GM19438 (cell line): Measurements from ENCODE around the gene USP9X.
"Not testable (repeated sequence)": the region's sequence is repeated elsewhere in the genome, so short reads cannot be mapped to it uniquely, and the experiment has no call there.

ENCODE experiments used
- ATAC-seq: cut with Tn5 transposase; IDR thresholded peaks from one replicate; pipeline ENCODE4 v1.9.1; 2021; ENCODE audit warnings: low read depth; ENCODE audit not compliant: unreplicated experiment

The USP9X gene

DNA sequence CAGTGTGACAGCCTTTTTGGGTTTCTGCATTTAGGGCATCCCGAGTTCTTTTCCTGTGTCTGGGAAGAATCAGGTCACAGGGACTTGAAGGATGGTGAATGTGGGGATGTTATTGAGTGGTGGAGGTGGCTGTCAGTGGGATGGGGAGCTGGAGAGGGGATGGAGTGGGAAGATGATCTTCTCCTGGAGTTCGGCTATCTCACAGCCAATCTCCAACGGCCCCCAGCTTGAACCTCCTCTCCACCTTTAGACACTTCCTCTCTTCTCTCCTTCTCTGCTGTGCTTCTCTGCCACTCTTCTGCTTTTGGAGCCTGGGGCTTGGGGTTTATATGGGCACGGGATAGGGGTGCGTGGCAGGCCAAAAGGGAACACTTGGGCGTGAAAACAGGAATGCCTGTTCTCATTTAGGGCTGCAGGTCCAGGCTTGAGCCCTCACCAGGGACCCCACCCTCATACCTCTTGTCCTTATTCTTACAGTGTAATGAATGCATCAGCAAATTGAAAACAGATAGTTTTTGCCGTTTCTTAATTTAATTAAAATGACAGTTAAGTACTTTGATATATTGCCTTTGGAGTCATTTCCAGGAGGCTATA, 37.5 kb downstream of the USP9X start:
- ATAC-seq, result no peak

DNA sequence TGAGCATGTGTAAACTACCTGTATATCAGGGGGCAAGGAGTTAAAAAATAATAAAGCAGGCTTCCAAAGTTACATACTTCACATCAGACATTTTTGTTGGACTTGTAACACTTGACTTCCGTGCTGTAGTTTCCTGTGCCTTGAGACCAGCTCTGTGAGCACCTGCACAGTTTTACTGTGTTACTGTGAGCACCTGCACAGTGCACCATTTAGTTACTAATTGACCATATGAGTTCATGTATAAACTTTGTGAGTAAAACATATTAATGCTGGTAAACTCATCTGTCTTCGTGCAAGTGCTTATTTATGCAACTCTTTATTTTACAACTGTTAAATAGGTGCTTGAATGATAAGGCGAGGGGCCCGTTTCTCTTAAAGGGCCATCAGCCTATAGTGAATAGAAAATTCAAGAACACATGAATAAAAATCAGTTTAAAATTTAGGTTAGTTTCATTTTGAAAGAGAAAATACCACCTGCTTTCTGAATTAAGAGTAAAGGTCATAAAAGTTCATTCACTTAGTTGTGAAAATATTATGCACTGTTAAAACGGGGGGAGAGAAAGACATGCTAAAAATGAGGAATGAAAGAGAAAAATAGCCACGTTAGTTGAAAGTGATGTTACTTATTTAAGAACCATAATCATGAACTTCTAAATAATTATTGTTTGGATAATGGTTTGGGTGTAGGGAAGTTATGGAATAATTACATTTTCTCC, 42.4 kb downstream of the USP9X start:
- peak; percentile 79 for ATAC-seq

DNA sequence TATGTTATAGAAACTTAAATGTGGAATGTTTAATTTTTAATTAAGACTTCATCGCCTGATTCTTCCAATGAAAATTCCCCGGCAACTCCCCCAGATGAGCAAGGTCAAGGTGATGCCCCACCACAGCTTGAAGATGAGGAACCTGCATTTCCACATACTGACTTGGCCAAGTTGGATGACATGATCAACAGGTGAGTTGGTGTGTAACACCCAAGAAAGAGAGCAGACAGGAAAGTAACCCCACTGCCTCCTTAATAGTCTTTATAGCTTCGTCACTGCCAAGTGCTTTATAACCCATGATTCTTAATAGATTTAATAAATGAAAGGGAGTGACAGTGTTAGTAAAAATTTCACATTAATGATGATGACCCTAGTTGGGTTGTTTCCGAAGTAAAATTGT, 43.7 kb downstream of the USP9X start:
- no peak for ATAC-seq

DNA sequence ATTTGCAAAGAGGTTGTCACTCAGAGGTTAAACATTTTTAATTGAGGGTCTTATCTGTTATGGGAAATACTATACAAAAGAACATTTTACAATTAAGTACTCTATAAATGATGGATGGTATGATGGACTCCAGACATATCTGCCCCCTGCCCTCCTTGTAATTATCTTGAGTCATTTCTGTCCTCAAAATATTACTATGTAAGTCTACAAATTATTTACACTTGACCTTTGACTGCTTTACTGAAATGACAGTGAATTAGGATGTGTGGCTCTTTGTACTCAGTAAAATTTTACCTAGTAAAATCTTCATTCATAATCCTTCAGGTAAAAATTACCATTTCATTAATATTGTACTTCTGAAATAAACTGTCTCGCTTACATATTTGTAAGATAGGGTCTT, 46.5 kb downstream of the USP9X start:
- ATAC-seq, result no peak

DNA sequence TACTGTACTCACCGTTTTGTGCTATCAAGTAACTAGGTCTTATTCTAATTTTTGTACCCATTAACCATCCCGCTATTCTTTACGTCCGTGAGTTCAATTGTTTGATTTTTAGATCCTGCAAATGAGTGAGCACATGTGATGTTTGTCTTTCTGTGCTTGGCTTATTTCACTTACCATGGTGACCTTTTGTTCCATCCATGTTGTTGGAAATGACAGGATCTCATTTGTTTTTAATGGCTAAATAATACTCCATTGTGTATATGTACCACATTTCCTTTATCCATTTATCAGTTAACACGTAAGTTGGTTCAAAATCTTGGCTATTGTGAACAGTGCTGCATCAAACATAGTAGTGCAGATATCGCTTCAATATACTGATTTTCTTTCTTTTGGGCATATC, 48.3 kb downstream of the USP9X start:
- no peak for ATAC-seq

DNA sequence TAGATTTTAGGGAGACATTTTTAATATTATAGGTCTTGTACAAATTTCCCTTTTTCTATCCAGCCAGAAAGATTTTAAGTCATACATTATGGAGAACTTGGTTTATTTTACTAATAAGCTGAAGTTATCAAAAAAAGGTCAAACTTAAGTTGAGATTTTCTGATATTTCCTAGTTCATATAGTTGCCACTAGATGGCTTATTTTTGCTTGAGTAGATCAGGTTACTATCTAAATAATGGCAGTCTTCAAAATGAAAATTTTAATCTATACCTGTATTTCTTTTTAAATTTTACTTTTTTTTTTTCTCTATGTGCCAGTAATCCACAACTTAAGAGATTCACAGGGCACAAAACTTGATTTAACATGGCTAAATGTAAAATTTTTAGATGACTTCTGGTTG, 52.3 kb downstream of the USP9X start:
- ATAC-seq, result no peak

DNA sequence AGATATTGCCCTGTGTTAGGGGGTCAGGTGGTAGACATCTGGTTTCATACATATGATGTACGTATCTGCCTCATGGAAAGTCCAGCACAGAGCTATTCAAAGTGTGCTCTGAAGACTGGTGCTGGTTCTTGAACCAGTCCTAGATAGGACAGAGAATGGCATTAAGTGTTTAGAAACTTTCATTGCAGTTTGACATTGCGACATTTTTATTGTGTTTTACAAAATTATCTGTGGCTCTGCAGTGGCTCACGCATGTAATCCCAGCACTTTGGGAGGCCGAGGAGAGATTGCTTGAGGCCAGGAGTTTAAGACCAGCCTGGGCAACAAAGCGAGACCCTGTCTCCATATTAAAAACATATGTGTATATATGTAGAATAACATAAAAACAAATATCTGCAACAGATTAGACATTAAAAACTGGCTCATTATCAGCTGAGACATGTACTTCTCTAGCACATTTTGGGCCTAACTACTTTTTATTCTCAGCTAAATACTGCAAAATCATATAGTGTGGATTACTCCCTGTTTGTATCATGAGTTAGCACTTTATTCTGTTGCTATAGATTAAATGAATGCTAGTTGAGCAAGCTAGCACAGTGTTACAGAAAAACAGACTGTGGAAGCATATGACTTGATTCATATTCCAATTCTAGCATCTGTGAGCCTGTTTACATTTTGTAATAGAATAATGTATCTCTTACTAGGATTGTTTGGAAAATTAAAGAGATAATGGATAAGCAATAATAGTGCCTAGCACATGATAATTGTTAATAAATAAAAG, 57.1 kb downstream of the USP9X start:
- no peak for ATAC-seq

DNA sequence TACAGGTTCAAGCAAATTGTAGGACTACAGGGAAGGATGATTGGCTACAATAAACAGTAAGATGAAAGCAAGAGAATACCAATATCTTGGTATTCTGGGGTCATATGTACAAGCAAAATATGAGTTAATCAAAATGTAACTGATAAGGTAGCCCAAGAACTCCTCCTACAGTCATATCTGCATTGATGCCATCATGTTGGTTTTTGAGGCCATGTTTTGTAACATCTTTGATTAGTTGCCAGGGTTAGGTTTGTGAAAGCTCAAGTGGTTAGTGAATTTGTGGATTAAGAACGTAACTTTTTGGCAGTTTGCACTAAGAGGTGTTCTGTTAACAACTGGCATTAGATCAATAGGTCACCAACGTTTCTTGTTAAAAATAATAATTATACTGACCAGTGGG, 59.6 kb downstream of the USP9X start:
- ATAC-seq, result no peak

DNA sequence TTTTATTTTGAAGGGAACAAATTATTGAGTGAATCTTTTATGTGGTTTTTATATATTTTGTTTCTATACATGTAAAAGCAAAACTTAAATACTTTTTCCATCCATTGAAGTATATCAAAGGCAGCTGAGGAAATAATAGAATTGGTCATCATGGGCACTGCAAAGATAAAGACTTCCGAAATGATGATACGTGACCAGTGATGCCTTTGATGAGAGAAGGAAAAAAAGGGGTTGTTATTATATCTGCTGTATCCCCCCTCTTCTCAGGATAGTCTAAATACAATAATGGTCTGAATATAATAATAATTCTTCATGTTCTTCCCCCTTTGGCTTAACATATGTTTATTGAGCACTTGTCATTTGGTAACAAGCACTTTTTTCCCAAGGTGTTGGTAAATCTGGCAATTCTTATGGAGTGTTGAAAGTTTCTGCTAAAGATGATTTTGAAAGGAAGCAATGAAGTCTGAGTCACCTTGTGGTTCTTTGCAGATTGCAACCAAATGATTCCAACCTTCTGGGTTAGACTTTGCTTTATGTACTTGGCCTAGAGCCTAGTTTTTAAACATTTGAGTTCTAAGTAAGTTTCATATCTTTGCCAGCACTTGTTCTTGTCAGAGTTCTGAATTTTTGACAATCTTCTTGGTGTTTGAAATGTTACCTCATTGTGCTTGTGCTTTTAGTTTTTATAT, 60.8 kb downstream of the USP9X start:
- ATAC-seq, result no peak

DNA sequence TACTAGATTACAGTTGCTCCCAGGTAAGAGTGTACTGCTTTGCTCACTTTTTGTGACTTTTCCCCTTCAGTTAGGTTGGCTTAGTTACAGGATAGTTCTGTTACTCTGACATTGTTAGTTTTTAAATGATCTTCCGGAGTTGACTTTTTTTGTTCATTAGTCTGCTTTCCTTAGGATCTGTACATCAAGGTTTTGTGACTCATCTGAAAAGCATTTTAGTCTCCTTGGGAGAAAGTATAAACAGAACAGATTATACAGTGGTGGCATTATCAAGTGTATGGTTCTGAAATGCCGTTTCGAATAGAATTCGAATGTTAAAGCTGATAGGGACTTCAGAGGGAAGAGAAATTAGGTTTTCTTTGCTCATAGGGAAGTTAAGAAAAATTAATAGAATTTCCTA, 63.3 kb downstream of the USP9X start:
- no peak for ATAC-seq

DNA sequence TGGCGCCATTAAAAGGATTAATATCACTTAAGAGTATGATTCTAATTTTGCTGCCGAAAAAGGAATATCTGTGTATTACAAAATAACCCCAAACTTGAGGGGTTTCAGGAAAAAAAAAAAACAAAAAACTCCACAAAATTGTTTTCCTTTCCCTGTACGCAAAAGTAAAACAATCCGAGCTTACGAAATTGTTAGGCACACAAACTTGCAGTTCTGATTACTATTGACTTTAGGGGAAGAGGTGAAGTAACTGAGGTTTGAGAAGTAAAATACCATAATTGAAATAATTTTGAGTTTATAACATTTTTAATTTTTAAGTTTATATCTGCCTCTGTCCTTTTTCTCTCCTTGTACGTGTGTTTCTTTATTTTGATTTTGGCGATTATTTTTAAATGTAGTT, 64.8 kb downstream of the USP9X start:
- ATAC-seq, result no peak

DNA sequence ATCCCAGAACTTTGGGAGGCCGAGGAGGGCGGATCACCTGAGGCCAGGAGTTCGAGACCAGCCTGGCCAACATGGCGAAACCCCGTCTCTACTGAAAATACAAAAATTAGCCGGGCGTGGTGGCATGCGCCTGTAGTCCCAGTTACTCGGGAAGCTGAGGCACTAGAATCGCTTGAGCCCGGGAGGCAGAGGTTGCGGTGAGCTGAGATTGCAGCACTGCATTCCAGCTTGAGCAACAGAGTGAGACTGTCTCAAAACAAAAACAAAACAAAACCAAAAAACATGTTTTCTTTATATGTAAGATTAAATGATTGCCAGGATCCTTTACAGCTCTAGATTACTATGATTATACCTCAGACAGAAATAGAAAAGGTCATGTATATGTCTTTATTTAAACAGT, 66.5 kb downstream of the USP9X start:
- not testable (repeated sequence) for ATAC-seq

DNA sequence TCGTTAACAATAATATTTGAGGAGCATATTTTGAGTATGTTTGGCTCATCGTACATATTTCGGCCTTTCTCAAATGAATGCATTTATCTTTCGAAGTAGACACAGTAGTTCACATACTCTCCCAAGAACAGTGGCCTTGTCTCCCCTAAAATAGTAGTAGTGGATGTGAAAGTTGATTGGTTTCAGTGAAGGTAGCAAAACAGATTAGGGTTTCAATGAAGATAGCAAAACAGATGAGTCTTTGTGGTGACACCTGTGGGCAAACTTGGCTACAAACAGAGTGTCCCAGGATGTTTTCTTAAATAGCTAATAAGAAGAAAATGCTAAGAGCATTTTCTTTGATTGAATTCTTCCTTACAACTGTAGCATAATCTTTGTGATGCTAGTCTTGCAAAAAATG, 67.0 kb downstream of the USP9X start:
- no peak for ATAC-seq

DNA sequence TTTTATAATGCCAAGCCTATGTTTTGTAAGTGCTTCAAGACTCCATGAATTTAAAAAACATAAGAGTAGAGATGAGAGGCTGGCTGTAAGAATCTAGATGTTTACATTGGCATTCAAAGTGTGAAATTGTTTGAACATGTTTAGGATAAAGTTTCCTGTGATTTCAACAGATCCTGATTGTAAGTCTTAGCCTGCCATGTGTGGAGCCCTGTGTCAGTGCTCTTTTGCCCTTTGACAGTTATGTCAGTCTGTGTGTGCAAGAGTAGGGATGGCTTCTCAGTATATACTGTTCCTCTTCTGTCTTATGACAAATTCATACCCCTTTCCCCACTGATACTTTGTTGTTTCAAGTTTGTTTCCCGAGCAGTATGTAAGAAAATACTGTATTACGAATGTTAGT, 68.2 kb downstream of the USP9X start:
- no peak for ATAC-seq

DNA sequence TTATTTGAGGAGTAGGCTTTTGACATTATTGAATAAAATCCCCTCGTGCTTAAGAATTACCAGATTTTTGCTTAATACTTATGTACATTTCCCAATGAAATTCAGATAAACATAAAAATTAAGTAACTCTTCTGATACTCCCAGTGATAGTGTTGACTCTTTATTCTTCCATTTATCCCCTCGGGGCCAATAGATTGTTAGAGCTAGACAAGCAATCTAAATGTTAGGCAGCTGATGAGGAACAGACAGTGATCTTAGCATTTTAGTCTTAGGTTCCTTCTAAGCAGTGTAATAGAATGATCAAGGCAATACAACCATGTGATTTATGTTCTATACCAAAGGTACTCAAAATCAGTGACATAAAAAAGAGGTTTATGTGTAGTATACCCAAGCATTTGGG, 68.7 kb downstream of the USP9X start:
- no peak for ATAC-seq

DNA sequence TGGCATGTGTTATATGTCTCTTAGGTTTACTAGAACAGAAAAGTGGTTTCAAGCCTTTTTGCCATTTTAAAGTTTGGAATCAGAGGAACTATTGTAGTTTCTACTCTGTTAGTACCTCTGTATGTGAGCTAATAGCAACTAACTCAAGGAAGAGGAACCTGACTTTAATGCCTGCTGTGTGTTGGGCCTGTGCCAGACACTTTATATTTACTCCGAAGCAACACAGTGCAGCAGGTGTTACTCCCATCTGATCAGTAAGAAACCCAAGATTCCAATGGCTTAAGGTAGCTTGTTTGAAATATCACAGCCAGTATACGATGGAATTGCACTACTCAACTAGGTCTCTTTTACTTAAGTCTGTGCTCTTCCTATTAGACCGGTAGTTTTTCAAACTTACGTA, 79.2 kb downstream of the USP9X start:
- no peak for ATAC-seq

DNA sequence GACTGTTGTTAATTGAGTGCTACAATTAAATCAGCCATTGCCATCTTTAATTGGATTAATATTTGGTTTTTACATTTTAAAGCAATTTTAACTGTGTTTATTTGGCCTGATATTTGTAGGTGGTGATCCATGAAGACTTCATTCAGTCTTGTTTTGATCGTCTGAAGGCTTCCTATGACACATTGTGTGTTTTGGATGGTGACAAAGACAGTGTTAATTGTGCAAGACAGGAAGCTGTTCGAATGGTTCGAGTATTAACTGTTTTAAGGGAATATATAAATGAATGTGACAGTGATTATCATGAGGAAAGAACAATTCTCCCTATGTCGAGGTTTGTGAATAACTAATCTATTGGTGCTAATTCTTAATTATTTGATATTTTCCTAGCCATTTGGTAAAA, 82.6 kb downstream of the USP9X start:
- no peak for ATAC-seq

DNA sequence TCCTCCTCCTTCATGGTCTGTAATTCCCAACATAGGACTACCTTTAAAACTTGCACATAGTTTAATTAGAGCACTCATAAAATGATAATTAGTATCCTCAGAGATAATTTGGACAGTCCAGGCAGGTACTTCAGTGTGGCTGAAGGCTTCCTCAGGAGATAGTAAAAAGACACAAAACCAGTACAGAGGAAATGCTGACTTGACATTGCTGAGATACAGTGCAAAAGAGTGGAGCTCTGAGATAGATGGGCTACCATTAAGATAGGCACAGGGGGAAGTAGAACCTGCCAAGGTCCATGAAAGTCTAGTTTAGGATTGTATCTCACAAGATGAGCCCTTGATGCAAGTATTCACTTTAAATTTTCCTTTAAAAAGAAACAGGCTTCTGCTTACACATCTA, 91.0 kb downstream of the USP9X start:
- no peak for ATAC-seq

DNA sequence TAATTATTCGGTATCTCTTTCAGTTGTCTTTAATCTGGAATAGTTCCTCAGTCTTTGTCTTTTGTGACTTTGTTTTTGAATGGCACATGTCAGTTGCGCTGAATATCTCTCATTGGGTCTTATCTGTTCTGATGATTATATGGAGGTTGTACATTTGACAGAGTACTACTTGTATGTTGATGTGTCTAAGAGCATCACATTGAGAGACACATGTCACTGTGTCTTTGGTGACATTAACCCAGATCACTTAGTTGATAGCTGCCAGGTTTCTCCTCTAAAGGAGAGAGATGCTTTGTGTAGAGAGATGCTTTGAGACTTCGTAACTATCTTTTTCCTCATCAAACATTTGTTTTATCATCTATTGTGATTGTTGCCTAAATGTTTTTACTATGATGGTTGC, 92.1 kb downstream of the USP9X start:
- ATAC-seq, result no peak

DNA sequence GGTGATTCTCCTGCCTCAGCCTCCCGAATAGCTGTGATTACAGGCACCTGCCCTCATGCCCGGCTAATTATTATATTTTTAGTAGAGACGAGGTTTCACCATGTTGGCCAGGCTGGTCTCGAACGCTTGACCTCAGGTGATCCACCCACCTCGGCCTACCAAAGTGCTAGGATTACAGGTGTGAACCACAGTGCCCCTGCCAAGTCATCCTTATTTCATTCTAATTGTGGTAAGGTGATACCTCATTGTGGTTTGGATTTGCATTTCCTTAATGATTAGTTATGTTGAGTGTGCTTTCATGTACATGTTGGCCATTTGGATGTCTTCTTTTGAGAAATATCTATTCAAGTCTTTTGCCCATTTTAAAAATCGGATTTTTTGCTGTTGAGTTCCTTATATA, 93.0 kb downstream of the USP9X start:
- ATAC-seq, result no peak

DNA sequence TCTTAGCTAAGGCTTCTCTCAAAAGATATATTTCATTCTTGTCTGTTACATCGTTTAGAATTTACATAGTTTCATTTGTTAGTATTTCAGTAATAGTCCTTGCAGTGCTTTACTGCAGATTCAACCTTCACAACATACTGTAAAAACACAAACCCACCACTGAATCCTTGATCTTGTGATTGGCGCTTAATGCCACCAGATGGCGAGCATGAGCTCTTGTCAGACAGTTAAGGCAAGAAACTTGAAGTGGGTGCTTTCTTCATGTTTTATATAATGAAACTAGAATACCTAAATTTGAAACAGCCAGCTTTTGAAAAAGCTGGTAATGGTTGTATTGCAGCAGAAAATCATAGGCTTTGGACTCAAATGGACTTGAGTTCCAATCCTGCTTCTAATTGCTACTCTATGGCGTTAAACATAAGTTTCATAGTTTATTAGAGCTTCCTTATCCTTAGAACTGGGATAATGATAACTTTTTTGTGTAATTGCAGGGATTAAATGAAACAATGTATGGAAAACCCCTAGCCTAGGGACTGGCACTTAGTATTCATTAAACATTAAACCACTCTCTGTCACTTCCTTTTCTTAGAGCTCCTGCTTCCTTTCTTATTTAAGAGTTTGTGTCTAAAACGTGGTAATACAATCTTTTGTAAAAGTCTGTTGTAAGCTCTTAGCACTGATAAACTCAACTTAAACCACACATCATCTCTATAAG, 95.1 kb downstream of the USP9X start:
- ATAC-seq, result peak; percentile 60
